Endothelial cell of umbilical vein (primary cell): ENCODE data around the gene IL4I1.

Experiments
- CTCF ChIP-seq, 2 donors: IDR thresholded peaks; 1 replicate in 1 of 2; 2 replicates in 1 of 2; pipeline ENCODE4 v1.5.1; 2011; ENCODE audit warnings: low read length in 2 of 2, mild to moderate bottlenecking in 2 of 2, moderate library complexity in 2 of 2, control low read depth in 1 of 2, inconsistent platforms in 1 of 2, low read depth in 1 of 2; ENCODE audit not compliant: insufficient read depth in 1 of 2; ENCODE audit errors: extremely low read depth in 1 of 2
- EZH2 ChIP-seq: IDR thresholded peaks from 2 replicates; pipeline ENCODE4 v1.6.1; 2012; ENCODE audit warnings: borderline replicate concordance, low read depth, mild to moderate bottlenecking, moderate library complexity, low read length, inconsistent platforms; ENCODE audit not compliant: severe bottlenecking
- GATA2 ChIP-seq: IDR thresholded peaks from 2 replicates; pipeline ENCODE4 v1.7.0; 2011; ENCODE audit warnings: low read depth, mild to moderate bottlenecking, moderate library complexity, mixed read lengths, low read length; ENCODE audit not compliant: insufficient read length, insufficient read depth
- JUN ChIP-seq: IDR thresholded peaks from 2 replicates; pipeline ENCODE4 v1.6.1; 2011; ENCODE audit warnings: borderline replicate concordance, low read depth; ENCODE audit not compliant: insufficient read length, insufficient read depth
- MYC ChIP-seq: IDR thresholded peaks from one replicate; pipeline ENCODE4 v1.6.1; 2011; ENCODE audit warnings: mild to moderate bottlenecking, low read depth, low read length
- POLR2A ChIP-seq: IDR thresholded peaks from 2 replicates; pipeline ENCODE4 v1.6.1; 2012; ENCODE audit warnings: low read depth, mild to moderate bottlenecking, control low read depth, low read length
- POLR2AphosphoS5 ChIP-seq: IDR thresholded peaks from 2 replicates; pipeline ENCODE4 v1.6.1; 2012; ENCODE audit warnings: low read depth, mild to moderate bottlenecking, control low read depth, low read length, moderate library complexity; ENCODE audit not compliant: insufficient read depth
- TF ChIP-seq, protein P1 (sequence below): IDR thresholded peaks from 2 replicates; pipeline ENCODE4 v1.6.1; 2011; ENCODE audit not compliant: insufficient read depth, insufficient read length

GRCh38 chr19:49920624-49921363 lies 24.1 kb upstream of the IL4I1 start:
- no peak for TF ChIP-seq CTCF (IDR thresholded peaks at IDR 0.05; ENCODE audit: extremely low read depth in 1 of 2, insufficient read depth in 1 of 2, low read depth in 1 of 2, low read length in 2 of 2)
- no peak for TF ChIP-seq POLR2A
- TF ChIP-seq MYC: no peak
- no peak for TF ChIP-seq EZH2
- no peak for TF ChIP-seq POLR2AphosphoS5
- TF ChIP-seq, protein P1, sequence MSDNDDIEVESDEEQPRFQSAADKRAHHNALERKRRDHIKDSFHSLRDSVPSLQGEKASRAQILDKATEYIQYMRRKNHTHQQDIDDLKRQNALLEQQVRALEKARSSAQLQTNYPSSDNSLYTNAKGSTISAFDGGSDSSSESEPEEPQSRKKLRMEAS: no peak
- no peak for TF ChIP-seq JUN
- TF ChIP-seq GATA2: no peak
